Measurements from ENCODE around the gene MOB1A. TPM values are rescaled to one million over a fixed set of nuclear protein-coding genes. Genes with fewer than 3 reads are reported as not detected.
"Not testable (repeated sequence)": the region's sequence is repeated elsewhere in the genome, so short reads cannot be mapped to it uniquely, and the experiment has no call there.

Gene MOB1A
- total and polyA plus RNA-seq, 7 donors: 13.6 to 71.2 (median 28.8) TPM

DNA sequence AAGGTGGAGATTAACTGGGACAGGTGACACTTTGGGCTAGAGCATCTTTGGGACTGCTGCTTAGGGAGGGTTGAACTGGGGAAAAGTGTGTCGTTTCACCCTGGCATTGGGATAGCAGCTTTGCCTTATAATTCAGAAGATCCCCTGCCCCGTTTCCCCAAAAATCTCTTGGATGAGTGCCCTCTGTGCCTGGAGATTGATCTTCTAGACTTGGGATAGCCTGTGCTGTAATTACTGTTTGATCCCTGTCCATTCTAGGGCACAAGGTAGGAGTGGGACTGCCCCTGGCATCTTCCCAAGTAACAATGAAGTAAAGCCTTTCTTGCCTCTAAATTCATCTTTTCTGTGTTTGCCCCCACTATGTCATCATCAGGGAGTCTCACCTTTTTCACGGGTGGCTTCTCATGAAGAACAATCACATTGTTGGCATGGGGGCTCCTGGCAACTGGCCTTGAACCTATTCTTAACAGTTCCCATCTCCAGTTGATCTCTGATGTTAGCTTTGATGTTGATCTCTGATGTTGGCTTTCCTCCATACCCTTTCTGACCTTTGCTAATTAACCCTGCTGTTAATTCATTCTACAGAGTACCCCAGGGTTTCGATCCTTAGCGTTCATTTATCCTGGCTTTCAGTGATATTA lies 41.3 kb upstream of the MOB1A start:
- Histone ChIP-seq H3K36me3 (ENCODE audit: insufficient read depth in 1 of 2, low read depth in 1 of 2) (peaks cover 0 to 36% of the 10 kb centered on the region in 2 donors), H3K4me3 (no peak overlapping the region), H3K4me1 (peaks cover 3% of the 10 kb centered on the region), H3K27me3 (ENCODE audit: insufficient read depth in 3 of 3, low read length in 2 of 3) (no peaks in the 10 kb centered on the region), H3K9me3 (no peaks in the 10 kb centered on the region), H3K27ac (no peak overlapping the region)
- intact Hi-C loops (cut with DNase I): no loop called here
- no peak for ATAC-seq
- DNase-seq: no peak
- TF ChIP-seq, protein P1, sequence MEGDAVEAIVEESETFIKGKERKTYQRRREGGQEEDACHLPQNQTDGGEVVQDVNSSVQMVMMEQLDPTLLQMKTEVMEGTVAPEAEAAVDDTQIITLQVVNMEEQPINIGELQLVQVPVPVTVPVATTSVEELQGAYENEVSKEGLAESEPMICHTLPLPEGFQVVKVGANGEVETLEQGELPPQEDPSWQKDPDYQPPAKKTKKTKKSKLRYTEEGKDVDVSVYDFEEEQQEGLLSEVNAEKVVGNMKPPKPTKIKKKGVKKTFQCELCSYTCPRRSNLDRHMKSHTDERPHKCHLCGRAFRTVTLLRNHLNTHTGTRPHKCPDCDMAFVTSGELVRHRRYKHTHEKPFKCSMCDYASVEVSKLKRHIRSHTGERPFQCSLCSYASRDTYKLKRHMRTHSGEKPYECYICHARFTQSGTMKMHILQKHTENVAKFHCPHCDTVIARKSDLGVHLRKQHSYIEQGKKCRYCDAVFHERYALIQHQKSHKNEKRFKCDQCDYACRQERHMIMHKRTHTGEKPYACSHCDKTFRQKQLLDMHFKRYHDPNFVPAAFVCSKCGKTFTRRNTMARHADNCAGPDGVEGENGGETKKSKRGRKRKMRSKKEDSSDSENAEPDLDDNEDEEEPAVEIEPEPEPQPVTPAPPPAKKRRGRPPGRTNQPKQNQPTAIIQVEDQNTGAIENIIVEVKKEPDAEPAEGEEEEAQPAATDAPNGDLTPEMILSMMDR (IDR thresholded peaks at IDR 0.05): no peak
- WGBS, 3 donors: 80 to 84% (median 80%) methylated on average over 5 of the region's 5 CpGs

DNA sequence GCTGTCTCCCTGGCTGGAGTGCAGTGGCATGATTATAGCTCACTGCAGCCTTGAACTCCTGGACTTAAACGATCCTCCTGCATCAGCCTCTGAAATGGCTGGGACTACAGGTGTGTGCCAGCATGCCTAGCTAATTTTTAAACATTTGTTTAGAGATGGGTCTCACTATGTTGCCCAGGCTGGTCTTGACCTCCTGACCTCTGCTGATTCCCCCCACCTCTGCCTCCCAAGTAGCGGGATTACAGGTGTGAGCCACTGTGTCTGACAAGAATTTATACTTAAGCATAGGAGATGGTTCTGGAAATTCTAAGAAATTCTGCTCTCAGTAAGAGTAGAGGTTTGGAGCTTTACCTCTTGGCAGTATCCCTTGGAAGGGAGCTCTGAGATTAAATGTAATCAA lies 38.0 kb upstream of the MOB1A start:
- TF ChIP-seq, protein P1 (IDR thresholded peaks at IDR 0.05): no peak
- ATAC-seq (no peak), DNase-seq (no peak)
- intact Hi-C loops (cut with DNase I): no loop called here
- Histone ChIP-seq H3K27ac (no peak overlapping the region), H3K4me3 (no peak overlapping the region), H3K27me3 (ENCODE audit: insufficient read depth in 3 of 3, low read length in 2 of 3) (no peaks in the 10 kb centered on the region), H3K36me3 (ENCODE audit: insufficient read depth in 1 of 2, low read depth in 1 of 2) (peaks cover 0 to 69% of the 10 kb centered on the region in 2 donors), H3K4me1 (no peaks in the 10 kb centered on the region), H3K9me3 (no peaks in the 10 kb centered on the region)
- 84 to 98% (median 91%) methylated on average over 2 of the region's 2 CpGs for WGBS, 3 donors

DNA sequence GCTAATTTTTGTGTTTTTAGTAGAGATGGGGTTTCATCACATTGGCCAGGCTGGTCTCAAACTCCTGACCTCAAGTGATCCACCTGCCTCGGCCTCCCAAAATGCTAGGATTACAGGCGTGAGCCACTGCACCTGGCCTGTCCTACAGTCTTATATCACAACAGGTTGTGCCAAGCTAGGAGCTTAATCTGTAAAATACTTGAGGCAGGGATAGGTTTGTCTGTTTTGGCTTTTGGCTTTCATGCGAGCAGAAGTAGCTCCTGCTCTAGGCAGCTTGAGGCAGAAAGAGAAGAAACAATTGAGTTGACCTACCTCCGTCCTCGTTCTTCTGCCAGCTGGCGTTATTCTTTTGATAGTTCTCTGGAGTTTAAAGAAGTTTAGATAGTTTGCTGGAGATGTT lies 37.1 kb upstream of the MOB1A start:
- 85 to 94% (median 88%) methylated on average over 6 of the region's 6 CpGs for whole genome bisulfite sequencing, 3 donors
- DNase-seq; intact Hi-C loops (cut with DNase I): not testable (repeated sequence)

DNA sequence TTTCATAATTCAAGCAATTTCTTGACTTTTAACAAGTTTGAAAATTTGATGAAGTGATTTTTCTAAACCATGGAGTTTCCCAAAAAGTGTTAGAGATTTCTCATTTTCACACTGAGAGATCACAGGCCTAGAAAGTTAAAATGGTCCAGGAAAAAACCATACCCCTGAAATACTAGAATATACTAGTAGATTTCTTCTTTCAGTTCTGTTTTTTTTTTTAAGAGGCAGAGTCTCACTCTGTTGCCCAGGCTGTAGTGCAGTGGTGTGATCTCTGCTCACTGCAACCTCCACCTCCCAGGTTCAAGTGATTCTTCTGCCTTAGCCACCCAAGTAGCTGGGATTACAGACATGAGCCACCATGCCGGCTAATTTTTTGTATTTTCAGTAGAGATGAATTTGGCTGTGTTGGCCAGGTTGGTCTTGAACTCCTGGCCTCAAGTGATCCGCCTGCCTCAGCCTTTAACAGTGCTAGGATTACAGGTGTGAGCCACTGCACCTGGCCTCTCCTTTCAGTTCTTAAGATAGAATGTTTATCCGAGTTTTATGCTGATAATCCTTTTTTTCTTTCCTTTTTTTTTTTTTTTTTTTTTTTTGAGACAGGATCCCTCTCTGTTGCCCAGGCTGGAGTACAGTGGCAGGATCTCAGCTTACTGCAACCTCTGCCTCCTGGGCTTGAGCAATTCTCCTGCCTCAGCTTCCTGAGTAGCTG lies 34.2 kb upstream of the MOB1A start:
- no peak overlapping the region for H3K27ac ChIP-seq
- TF ChIP-seq, protein P1 (IDR thresholded peaks at IDR 0.05): no peak
- no peaks in the 10 kb centered on the region for H3K9me3 ChIP-seq
- H3K27me3 ChIP-seq (ENCODE audit: insufficient read depth in 3 of 3, low read length in 2 of 3): no peaks in the 10 kb centered on the region
- ATAC-seq (no peak), DNase-seq (no peak)
- H3K4me1 ChIP-seq: no peaks in the 10 kb centered on the region
- H3K36me3 ChIP-seq (ENCODE audit: insufficient read depth in 1 of 2, low read depth in 1 of 2): peaks cover 2 to 100% of the 10 kb centered on the region in 2 donors
- 85 to 94% (median 88%) methylated on average over 3 of the region's 3 CpGs for WGBS, 3 donors
- no peak overlapping the region for H3K4me3 ChIP-seq
- intact Hi-C loops (cut with DNase I): no loop called here

More for the DNA sequence above, 37.1 kb upstream of the MOB1A start:
- H3K36me3 ChIP-seq (ENCODE audit: insufficient read depth in 1 of 2, low read depth in 1 of 2): peaks cover 0 to 78% of the 10 kb centered on the region in 2 donors
- not testable (repeated sequence) for H3K27me3 ChIP-seq (ENCODE audit: insufficient read depth in 3 of 3, low read length in 2 of 3); ATAC-seq; H3K4me1 ChIP-seq; H3K4me3 ChIP-seq; H3K27ac ChIP-seq; H3K9me3 ChIP-seq

DNA sequence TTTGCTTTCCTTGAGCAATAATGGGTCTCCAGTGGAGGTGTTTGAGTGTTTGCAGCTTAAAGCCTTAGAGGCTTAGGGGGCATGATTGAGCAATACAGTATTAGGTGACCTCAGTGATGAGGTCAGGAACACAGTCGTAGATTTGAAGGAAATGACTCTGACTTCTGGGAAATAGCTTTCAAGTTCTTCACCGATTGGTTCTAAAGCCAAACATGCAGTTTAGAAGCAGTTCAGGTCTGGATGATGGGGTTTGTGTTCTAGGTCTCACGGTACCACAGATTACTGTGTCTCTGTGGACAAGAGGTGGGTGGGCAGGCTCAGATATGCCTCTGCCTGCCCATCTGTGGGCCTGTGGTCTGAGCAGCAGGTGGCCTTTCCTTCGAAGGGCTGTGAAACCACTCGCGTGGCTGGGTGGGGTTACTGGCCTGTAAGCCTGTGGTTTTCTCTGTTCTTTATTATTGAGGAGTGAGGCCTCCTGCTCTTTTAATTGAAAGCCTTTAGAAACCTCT lies 27.6 kb upstream of the MOB1A start:
- ATAC-seq (peak; percentile 18 to 45 (median 41)), DNase-seq (no peak)
- WGBS, 3 donors: 35 to 47% (median 43%) methylated on average over 6 of the region's 6 CpGs
- TF ChIP-seq, protein P1 (IDR thresholded peaks at IDR 0.05): no peak
- H3K9me3 ChIP-seq: no peaks in the 10 kb centered on the region
- peak overlapping the region; percentile 17 for H3K4me3 ChIP-seq
- intact Hi-C loops (cut with DNase I): no loop called here
- peak overlapping the region; percentile 75 for H3K27ac ChIP-seq
- H3K36me3 ChIP-seq (ENCODE audit: insufficient read depth in 1 of 2, low read depth in 1 of 2): peaks cover 2 to 45% of the 10 kb centered on the region in 2 donors
- H3K4me1 ChIP-seq: peaks cover 48% of the 10 kb centered on the region
- no peaks in the 10 kb centered on the region for H3K27me3 ChIP-seq (ENCODE audit: insufficient read depth in 3 of 3, low read length in 2 of 3)
